Lung (tissue), 12 donors: Measurements from ENCODE around the gene JKAMP. TPM values are rescaled to one million over a fixed set of nuclear protein-coding genes. Genes with fewer than 3 reads are reported as not detected.

Source experiments
- ATAC-seq: fragments of 200-7000 bp; cut with Tn5 transposase; one replicate; pipeline ENCODE4 v1.9.1; 2020; ENCODE audit warnings: moderate number of reproducible peaks; ENCODE audit not compliant: insufficient read depth, low FRiP score
- DNase-seq, 3 donors: peaks; one replicate each; pipeline ENCODE4 v3.0.0-alpha.2; 2013 to 2017
- H3K27ac ChIP-seq, 2 donors: one replicate each; pipeline ENCODE4 v1.5.1; 2013; ENCODE audit warnings: mild to moderate bottlenecking in 2 of 2, moderate library complexity in 2 of 2, control low read depth in 1 of 2, inconsistent platforms in 1 of 2, low read depth in 1 of 2, low read length in 1 of 2
- H3K27me3 ChIP-seq, 3 donors: one replicate each; pipeline ENCODE4 v1.5.1; 2013; ENCODE audit warnings: low read length in 2 of 3; ENCODE audit not compliant: control insufficient read depth in 3 of 3, insufficient read depth in 3 of 3
- H3K36me3 ChIP-seq, 4 donors: one replicate each; pipeline ENCODE4 v1.5.1; 2013; ENCODE audit warnings: low read length in 4 of 4, mild to moderate bottlenecking in 1 of 4, moderate library complexity in 1 of 4; ENCODE audit not compliant: control insufficient read depth in 4 of 4, insufficient read depth in 4 of 4
- H3K4me1 ChIP-seq, 5 donors: one replicate each; pipeline ENCODE4 v1.5.1; 2013; ENCODE audit warnings: low read length in 5 of 5, mild to moderate bottlenecking in 2 of 5, moderate library complexity in 1 of 5; ENCODE audit not compliant: control insufficient read depth in 5 of 5, insufficient read depth in 5 of 5
- H3K4me3 ChIP-seq: one replicate; pipeline ENCODE4 v1.5.1; 2013; ENCODE audit warnings: mild to moderate bottlenecking, control low read depth, moderate library complexity
- H3K9ac ChIP-seq, 2 donors: one replicate each; pipeline ENCODE4 v1.5.1; 2013; ENCODE audit warnings: low read length in 2 of 2, control low read depth in 1 of 2; ENCODE audit not compliant: insufficient read depth in 1 of 2
- H3K9me3 ChIP-seq, 4 donors: one replicate each; pipeline ENCODE4 v1.5.1; 2013; ENCODE audit warnings: low read length in 3 of 4, mild to moderate bottlenecking in 1 of 4, moderate library complexity in 1 of 4; ENCODE audit not compliant: control insufficient read depth in 4 of 4, insufficient read depth in 3 of 4
- whole genome bisulfite sequencing, 2 donors: extraction: QIAGEN DNeasy Blood & Tissue Kit; methylation state at CpG; one replicate each; pipeline ENCODE4 v1.1.7; 2013; 5-methylcytosine and 5-hydroxymethylcytosine counted together
- polyA plus RNA-seq, 2 donors: library from polyadenylated mRNA; stranded (reverse); fragments of 200-250 nt; gene quantifications; one replicate each; pipeline ENCODE4 v1.2.1, GENCODE V29; 2013
- total RNA-seq, 2 donors: library from RNA; depleted of rRNA in 1 of 2; stranded (reverse); fragments of >200 nt in 1 of 2; gene quantifications; one replicate each; pipeline ENCODE4 v1.2.1, GENCODE V29; 2014 to 2021
- TF ChIP-seq, protein P1 (sequence below): IDR thresholded peaks from 2 replicates; pipeline ENCODE4 v1.5.1; 2012; ENCODE audit warnings: mild to moderate bottlenecking; ENCODE audit errors: control extremely low read depth, extremely low read depth
- donor health status: control.
- donor health status: control.
- donor health status: Bipolar disorder and iron deficiency.
- donor health status: healthy.
- donor health status: DM: yes; HTN: yes; CAD: no.

Gene JKAMP
- total and polyA plus RNA-seq, 4 donors, result 21.8 to 111 (median 38.7) TPM

DNA sequence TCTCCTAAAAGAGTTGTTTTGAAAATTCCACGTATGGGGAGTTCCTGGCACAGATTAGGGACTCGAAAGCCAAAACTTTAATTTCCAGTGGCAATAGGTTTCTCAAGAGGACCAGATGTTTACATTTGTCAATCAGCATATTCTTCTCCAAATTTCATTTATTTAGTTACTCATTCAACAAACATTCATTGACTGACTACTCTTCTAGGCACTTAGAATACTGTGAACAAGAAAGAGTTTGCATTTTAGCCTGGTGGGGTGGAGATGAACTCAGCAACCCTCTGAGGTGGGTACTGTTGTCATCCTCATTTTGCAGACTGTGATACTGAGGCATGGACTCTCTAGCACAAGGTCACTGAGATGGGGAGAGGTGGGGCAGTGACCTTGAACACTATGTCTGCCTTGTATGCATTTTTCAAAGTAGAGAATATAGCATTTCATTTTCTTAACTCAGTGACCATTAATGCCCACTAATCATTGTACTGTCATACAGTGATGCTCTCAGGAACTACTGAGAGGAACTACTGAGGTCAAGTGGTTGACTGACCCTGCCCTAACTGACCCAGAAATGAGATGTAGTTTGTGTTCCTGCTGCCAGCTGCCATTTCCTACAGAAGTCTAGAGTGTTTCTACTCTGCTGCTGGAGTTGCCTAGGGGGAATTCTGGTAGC is 2.3 kb upstream of the JKAMP start:
- TF ChIP-seq, protein P1, sequence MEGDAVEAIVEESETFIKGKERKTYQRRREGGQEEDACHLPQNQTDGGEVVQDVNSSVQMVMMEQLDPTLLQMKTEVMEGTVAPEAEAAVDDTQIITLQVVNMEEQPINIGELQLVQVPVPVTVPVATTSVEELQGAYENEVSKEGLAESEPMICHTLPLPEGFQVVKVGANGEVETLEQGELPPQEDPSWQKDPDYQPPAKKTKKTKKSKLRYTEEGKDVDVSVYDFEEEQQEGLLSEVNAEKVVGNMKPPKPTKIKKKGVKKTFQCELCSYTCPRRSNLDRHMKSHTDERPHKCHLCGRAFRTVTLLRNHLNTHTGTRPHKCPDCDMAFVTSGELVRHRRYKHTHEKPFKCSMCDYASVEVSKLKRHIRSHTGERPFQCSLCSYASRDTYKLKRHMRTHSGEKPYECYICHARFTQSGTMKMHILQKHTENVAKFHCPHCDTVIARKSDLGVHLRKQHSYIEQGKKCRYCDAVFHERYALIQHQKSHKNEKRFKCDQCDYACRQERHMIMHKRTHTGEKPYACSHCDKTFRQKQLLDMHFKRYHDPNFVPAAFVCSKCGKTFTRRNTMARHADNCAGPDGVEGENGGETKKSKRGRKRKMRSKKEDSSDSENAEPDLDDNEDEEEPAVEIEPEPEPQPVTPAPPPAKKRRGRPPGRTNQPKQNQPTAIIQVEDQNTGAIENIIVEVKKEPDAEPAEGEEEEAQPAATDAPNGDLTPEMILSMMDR, result no peak
- Histone ChIP-seq H3K36me3 (peaks cover 0 to 9% (median 5%) of the 10 kb centered on the region in 4 donors), H3K27me3 (no peaks in the 10 kb centered on the region), H3K9me3 (no peaks in the 10 kb centered on the region), H3K9ac (peak overlapping the region in 1 of 2 donors; percentile 14), H3K4me3 (no peak overlapping the region), H3K4me1 (peaks cover 7 to 39% (median 19%) of the 10 kb centered on the region in 5 donors), H3K27ac (peak overlapping the region; percentile 68 to 80)
- DNase-seq (peak in 2 of 3 donors; percentile 51 to 57), ATAC-seq (no peak)
- WGBS, 2 donors, result 45 to 50% methylated on average over 2 of the region's 2 CpGs

DNA sequence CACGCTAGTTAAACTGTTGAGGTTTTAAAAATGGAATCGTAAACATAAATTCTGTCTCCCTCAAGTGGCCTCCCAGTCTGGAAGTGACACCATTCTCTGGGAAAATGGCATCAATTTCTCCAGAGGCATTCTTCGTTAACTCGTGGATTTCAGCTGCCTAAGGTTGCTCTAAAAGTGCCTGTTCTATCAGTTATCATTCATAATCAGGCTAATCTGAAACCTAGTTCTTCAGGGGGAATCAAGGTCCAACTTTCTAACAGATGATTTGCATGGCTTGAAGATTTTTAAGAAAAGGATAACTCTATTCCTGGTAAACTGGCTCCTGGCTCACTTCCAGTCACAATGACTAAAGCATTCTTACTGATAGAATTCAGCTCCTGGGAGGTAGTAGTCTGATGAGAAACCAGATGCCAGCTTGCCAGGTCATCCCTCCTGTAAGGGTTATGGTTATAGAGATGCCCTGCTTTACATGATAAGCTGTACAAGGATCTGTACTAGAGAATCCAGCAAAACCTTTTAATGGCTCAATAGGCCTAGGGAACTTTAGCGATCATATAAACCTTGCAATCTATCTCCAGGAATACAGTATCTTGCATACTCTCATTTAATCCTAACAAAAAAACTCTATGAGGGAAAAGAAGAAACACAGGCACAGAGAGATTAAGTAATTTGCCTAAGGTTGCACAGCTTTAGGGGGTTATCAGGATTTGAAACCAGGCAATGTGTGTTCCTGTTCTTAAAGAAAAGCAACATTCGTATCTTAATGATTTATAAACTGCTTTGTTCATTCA is 1.6 kb upstream of the JKAMP start:
- Histone ChIP-seq H3K36me3 (peaks cover 0 to 10% (median 9%) of the 10 kb centered on the region in 4 donors), H3K9ac (peak overlapping the region; percentile 6 to 83), H3K4me1 (peaks cover 7 to 39% (median 19%) of the 10 kb centered on the region in 5 donors), H3K27ac (peak overlapping the region; percentile 80 to 95), H3K9me3 (no peaks in the 10 kb centered on the region), H3K27me3 (no peaks in the 10 kb centered on the region), H3K4me3 (no peak overlapping the region)
- TF ChIP-seq, protein P1, result no peak
- no peak for ATAC-seq
- DNase-seq, result peak in 2 of 3 donors; percentile 29 to 31
- WGBS, 2 donors, result 55 to 64% methylated on average over 6 of the region's 6 CpGs

DNA sequence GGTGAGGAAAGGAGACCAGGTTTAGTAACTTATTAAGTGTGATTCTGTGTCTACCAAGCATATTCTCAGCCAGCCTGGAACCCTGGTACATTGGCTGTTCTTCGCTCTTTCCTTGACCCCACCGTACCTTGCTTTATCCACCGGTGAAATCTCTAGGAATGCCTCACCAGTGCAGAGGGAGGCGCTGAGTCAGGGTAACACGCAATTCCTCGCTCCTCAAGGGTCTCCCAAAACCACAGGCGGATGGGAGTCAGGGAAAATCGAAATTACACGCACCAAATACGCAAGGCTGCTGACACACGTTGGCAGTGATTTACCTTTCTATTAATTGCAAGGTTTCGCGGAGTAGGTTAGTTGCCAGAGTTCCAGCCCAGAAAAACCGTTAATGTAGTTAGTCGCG is 954 bp upstream of the JKAMP start:
- TF ChIP-seq, protein P1, result no peak
- no peaks in the 10 kb centered on the region for H3K9me3 ChIP-seq
- DNase-seq (peak in 1 of 3 donors; percentile 38), ATAC-seq (no peak)
- peak overlapping the region; percentile 95 to 99 for H3K27ac ChIP-seq
- H3K4me1 ChIP-seq, result peaks cover 7 to 39% (median 19%) of the 10 kb centered on the region in 5 donors
- no peaks in the 10 kb centered on the region for H3K27me3 ChIP-seq
- WGBS, 2 donors, result 5% methylated on average over 16 of the region's 16 CpGs
- H3K9ac ChIP-seq, result peak overlapping the region; percentile 37 to 83
- peak overlapping the region; percentile 93 for H3K4me3 ChIP-seq
- H3K36me3 ChIP-seq, result peaks cover 0 to 15% (median 11%) of the 10 kb centered on the region in 4 donors
